GM18499 (cell line): ENCODE measurements around the gene ZDHHC9.

ENCODE experiments used
- ATAC-seq: cut with Tn5 transposase; IDR thresholded peaks from one replicate; pipeline ENCODE4 v1.9.1; 2021; ENCODE audit warnings: moderate number of reproducible peaks; ENCODE audit not compliant: insufficient read depth, unreplicated experiment

The ZDHHC9 gene

DNA sequence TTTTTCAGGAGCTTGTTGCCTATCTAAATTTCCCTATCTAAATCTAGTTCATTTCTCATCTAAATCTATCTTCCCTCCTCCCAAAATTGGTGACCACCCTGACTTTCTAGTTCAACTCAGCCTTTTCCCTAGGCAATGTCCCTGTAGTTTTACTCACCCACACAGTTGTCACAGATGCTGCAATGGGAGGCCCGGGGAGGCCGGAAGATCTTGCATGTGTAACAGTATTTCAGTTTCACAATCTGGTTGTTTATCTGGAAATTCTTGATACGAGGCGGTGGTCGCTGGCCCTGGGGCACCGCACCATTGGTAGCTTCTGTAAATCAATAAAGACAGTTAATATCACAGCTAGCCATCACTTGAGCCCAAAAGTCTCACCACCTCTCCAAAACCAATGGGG, 20.2 kb downstream of the ZDHHC9 start:
- no peak for ATAC-seq

DNA sequence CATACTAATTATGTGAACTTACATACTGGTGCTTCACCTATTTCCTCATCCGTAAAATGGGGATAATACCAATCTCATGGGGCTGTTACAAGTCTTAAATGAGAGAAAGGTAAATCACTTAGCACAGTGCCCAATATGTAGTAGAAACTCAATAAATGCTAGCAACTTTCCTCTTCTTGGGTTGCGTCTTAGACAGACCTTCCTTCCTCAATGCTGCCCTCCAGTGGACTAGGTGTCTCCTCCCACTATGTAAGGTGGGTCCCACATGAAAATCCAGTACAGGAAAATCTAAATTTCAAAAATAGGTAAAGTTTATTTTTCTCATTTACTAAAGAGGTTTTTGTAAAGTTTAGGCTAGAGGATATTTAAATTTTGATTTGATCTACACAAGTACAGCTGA, 20.6 kb downstream of the ZDHHC9 start:
- ATAC-seq = no peak

DNA sequence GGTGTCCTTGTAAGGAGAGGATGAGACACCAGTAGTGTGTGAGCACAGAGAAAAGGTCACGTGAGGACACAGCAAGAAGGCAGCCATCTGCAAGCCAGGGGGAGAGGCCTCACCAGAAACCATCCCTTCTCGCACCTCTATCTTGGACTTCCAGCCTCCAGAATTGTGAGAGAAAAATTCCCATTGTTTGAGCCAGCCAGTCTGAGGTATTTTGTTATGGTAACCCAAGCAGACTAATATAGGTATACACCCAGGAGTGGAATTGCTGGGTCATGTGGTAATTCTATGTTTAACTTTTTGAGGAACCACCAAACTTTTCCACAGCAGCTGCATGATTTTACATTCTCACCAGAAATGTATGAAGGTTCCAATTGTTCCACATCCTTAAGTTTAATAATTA, 25.6 kb downstream of the ZDHHC9 start:
- ATAC-seq = no peak

DNA sequence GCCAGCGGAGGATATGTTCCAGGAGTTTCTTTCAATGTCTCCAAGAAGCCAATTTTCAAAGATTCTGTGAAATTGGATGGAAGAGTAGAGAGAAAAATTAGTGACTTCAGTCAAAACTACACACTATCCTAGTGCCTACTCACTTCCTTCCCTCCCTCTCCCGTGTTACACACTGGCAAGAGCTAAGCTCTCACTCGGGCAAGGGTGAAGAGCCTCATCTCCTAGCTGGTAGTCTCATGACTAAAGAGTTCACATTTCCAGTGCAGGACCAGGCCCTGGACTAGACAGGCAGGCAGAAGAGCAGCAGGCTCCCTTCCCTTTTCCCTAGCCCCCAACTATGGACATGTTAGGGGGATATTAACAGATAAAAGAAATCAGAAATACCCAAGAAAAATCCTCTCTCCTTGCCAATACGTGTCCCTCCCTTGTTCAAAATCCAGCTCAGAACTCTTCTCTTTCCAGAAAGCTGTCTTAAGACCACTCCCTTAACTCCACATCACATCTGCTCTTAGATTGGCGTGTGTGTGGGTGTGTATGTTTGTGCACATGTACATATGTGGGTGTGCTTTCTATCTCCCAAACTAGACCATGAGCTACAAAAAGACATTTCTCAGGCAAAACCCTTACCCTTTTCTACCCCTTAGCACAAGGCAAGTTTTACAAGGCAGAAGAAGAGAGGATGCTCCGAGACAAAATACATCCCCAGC, 29.9 kb downstream of the ZDHHC9 start:
- no peak for ATAC-seq

DNA sequence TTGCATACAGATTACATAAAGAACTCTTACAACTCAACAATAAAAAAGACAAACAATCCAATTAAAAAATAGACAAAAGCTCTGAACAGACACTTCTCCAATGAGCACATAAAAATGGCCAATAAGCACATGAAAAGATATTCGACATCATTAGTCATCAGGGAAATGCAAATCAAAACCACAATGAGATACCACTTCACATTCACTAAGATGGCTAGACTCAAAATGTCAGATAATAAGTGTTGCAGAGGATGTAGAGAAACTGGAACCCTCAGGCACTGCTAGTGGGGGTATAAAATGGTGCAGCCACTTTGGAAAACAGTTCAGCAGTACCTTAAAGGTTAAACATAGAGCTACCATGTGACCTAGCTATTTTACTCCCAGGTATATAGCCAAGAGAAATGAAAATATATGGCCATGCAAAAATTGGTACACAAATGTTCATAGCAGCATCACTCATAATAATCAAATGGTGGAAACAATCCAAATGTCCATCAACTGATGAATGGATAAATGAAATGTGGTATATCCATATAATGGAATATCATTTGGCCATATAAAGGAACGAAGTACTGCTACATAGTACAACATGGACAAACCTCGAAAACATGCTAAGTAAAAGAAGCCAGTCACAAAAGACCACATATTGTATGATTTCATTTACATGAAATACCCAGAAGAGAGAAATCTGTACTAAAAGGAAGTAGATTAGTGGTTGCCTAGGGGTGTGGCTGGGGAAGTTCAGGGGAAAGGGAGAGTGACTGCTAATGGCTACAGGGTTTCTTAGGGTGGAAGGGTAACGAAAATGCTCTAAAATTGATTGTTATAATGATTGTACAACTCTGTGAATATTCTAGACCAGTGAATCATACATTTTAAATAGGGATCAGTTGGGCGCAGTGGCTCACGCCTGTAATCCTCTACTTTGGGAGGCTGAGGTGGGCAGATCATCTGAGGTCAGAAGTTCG, 34.6 kb downstream of the ZDHHC9 start:
- ATAC-seq = no peak

DNA sequence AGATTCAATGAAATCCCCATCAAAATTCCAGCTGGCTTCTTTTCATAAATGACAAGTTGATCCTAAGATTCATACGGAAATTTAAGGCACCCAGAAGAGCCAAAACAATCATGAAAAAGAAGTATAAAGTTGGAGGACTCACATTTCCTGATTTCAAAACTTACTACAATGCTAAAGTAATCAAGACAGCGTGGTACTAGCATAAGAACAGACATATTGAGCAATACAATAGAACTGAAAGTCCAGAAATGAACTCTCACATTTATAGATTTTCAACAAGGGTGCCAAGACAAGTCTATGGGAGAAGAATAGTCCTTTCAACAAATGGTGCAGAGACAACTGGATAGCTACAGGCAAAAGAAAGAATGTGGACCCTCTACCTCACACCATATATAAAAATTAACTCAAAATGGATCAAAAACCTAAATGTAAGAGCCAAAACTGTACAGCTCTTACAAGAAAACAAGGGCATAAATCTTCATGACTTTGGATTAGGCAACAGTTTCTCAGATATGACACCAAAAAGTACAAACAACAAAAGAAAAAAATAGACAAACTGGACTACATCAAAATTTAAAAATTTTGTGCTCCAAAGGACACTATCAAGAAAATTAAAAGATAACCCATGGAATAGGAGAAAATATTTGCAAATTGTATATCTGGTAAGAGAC, 35.4 kb downstream of the ZDHHC9 start:
- no peak for ATAC-seq

DNA sequence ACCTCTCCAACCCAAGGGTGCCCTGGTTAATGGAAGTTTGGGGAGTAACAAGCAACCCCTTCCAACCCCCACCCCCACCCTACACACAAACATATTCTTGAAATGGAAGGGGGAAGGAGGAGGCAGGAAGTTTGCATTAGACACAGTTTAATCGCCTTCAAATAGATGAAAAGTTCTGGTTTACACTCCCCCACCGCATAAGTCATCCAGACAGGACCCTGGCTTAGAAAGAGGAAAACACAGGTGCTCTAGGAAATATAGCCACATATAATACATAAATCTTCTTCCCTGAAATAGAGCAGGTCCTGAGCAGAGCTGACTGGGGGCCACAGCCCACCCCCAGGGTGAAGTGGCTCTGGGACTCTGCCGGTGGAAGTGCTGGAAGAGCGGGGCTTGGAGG, 38.9 kb downstream of the ZDHHC9 start:
- ATAC-seq = no peak

DNA sequence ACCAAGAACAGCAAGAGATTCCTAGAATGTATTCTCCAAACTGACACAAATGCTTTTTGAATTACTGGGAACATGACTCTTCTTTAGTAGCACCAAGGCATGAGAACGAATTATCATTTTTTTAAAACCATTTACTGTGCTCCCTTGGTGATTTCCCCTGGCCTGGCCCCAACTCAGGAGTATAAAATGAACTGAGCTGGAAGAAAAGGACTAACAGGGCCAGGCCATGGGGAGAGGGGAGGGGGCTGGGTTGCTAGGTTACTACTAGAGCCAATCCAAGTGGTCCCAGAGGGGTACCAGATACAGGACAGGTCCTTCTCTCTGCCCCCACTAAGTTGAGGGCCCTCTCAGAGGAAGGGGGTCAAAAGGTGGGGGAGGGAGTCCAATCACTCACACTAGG, 40.8 kb downstream of the ZDHHC9 start:
- no peak for ATAC-seq

DNA sequence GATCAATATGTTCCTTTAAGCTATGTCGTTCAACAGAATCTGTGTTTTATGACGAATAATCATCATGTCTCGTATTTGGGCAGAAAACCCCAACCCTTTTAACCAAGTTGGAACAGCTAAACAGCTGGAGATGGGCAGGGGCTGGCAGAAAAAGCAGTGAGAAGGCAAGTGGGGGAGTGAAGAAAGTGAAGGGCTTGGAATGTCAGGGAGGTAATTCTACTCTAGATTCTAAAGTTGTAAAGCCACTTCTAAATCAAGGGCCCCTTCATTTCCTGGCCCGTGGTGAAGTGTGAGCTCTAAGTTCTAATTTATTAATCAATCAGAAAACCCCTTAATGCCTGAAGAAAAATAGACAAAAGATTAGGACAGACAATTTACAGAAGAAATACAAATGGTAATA, 43.5 kb downstream of the ZDHHC9 start:
- no peak for ATAC-seq

DNA sequence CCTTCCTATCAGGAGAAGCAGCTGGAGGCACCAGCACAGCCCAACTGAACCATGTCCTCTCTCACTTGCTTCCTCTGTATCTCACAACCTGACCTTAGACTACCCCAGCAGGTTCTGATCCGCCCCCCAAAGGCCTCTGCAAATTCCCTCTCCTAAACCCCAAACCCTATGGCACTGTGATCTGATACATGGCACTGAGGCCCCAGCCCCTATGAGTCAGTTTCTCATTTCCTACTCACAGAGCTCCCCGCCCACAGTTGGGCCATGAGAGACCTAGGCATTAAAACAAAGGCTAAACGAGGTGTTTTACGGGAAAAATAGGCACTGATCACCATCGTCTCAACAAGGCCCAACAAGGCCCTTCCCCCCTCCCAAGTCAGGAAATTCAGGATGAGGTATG, 44.8 kb downstream of the ZDHHC9 start:
- no peak for ATAC-seq

DNA sequence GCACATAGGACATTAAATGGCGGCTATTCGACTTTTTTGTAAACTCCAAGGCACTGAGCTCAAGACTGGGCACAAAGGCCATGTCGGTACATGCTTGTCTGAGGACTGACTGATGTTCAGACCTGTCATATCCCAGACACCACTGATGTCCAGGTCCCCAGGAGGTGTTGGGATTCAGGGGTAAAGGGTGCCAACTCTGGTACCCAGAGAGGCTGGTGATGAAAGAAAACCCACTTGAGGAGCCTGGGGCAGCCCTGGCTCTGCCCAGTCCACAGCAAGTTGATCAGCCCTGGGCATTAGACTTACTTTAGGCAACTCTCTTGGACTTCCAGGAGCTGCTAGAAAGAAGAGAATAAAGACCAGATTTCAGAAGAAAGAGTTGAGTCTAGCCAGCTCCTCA, 45.2 kb downstream of the ZDHHC9 start:
- ATAC-seq = no peak

DNA sequence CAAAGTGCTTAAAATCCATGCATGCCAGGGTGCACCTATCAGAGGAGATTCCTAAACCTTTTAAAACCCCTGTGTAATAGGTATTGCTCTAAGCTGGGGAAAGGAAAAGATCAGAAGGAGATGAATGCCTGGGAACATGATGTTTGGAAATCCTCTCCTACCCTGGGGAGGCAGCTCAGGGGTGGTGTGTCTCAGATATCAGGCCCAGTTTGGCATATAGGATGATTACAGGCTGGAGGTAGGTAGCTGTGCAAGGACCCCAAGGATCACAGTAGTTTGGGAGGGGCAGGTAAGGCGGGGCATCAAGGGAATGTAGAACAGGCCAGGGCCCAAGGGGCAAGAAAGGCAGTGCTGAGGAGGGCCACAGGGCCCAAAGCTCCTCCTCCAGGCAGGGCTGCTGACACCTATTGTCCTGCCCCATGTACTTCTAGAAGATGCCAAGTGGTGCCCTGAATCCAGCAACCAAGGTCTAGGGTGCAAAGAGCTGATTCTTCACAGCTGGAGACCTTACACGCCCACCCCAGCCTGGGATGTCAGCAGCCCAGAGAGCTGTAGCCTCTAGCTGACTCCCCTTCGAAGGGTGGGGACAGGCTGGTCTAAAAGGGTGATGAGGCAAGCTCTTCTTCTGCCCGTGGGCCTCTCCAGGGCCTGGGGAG, 46.3 kb downstream of the ZDHHC9 start:
- no peak for ATAC-seq

DNA sequence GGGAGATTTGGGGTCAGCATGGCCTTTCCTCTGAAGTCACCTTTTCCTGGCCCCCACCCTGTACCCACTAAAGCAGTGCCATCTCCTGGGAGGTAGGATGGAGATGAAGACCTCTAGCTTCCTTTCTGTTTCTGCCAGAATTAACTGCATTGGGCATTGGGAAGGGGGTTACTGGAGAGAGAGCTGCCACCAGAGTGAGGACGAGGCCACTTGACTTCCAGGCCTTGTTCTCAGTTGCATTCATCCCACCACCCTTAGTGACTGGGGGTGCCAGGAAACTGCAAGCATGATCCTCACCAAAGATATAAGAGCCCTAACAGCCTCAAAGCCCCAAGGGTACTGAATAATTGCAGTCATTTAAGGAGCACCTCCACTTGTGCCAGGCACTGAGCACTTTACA, 48.1 kb downstream of the ZDHHC9 start:
- ATAC-seq = no peak

DNA sequence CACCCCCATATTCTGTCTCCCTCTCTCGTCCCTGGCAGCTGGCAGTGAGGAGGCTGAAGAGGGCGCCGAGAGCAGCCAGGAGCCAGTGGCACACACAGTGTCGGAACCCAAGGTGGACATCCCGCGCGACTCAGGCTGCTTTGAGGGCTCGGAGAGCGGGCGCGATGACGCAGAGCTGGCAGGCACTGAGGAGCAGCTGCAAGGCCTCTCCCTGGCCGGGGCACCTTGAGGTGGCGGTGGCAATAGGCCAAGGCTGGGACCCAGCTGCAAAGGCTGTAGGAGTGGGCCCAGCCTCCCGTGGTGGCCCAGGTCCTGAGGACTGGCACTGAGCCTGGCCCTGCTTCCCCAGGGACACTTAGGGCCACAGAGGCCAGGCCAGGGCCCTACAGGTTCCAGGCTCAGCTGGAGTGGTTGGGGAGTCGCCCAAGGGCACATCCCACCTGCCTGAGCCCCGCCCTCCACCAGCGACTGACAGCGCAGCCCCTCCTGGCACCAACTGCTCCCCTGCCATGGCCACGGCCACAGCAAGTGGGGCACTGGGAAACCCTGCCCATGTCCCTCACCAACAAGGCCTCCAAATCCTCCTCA, 50.0 kb downstream of the ZDHHC9 start:
- ATAC-seq = no peak

DNA sequence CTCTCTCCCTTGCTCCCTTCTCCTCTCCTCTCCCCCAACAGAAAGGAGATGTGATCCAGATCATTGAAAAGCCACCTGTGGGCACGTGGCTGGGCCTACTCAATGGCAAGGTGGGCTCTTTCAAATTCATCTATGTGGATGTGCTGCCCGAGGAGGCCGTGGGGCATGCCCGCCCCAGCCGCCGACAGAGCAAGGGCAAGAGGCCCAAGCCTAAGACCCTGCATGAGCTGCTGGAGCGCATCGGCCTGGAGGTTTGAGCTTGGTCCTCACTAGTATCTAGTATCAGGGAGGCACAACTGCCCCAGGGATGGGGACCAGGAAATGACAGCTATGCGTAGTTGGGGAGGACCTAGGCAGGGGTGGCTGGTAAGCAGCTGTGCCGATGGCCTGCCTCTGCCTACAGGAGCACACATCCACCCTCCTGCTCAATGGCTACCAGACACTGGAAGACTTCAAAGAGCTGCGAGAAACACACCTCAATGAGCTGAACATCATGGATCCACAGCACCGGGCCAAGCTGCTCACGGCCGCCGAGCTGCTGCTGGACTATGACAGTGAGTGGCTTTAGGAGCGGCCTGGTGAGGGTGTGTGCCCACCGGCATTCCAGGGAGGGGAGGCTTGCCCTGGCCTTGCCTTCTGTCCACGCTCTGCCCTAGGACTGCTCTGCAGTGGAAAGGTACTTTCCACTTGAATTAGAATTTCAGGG, 50.9 kb downstream of the ZDHHC9 start:
- ATAC-seq = no peak

DNA sequence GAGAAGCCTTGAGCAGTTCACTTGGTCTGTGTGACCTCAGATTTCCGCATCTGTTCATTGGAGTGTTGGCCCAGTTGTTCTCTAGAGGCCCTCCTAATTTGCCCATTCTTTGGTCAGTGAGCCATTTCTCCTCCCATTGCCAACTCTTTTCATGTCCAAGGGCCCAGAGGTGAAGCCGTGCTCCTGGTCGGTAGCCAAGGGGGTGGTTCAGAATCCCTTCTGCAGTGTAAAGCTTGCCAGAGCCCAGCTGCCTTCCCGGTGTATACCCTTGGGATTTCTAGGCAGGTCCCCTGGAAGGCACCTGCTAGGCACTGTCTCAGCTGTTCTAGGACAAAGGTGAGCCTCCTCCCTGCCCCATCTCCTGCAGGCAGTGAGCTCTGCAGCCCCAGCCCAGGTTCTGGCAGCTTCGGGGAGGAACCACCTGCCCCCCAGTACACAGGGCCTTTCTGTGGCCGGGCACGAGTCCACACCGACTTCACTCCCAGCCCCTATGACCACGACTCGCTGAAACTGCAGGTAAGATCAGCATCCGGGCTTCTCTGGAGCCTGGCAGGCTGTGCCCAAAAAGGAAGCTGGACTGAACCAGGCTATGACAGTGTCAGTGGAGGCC, 51.6 kb downstream of the ZDHHC9 start:
- no peak for ATAC-seq

DNA sequence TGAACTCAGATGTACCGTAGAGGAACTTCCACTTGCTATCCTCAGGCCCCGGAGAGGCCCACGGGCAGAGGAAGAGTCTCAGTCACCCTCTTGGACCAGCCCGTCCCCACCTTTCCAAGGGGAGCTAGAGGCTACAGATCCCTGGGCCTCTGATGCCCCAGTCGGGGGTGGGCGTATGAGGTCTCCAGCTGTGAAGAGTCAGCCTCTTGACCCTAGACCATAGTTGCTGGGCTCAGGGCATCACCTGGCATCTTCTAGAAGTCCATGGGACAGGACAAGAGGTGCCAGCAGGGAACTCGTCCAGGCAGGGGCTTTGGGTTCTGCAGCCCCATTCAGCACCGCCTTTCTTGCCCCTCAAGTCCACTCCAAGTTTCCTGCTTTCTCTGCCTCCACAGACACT, 52.4 kb downstream of the ZDHHC9 start:
- ATAC-seq = no peak

DNA sequence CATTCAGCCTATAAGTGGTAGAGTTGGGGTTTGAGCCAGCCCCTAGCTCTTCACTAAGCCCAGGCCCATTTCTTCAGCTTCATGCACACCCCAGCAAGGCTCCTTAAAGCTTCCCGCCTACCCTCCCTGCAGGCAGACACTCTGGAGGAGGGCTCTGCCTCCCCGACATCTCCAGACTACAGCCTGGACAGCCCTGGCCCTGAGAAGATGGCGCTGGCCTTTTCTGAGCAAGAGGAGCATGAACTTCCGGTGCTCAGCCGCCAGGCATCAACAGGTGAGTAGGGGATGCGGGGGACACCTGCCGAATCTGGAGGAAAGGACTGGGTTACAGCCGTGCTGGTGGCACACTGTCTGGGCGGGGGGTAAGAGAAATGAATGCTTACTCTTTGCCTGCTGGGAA, 52.9 kb downstream of the ZDHHC9 start:
- ATAC-seq = no peak

DNA sequence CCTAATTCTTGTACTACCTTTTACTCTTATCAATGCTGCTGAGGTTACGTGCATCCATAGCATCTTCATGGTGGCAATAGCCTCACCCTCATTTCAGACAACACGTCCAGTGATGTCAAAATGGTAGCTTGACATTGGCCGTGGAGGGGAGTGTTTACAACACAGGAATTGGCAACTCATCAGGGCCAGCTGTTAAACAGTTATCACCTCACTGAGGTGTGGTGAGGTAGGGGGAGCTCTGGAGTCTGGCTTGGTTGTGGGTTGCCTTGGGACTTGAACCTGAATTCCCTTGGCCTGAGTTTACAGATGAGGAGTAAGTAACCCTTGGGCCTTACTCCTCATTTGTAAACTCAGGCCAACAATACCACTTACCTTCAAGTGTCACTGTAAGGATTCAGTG, 53.5 kb downstream of the ZDHHC9 start:
- ATAC-seq = no peak
